BE2C (cell line): ENCODE measurements around the gene DMKN.
A peak's percentile ranks its signal among the peaks of the same experiment; 100 is the strongest.

ENCODE experiments used
- DNase-seq: peaks from one replicate; pipeline ENCODE4 v3.0.0-alpha.2; 2020
- H3K27me3 ChIP-seq: fragments of 250-450 bp; sonication (Bioruptor Pico); 2 replicates; pipeline ENCODE4 v1.5.1; 2020; ENCODE audit warnings: mild to moderate bottlenecking
- H3K36me3 ChIP-seq: fragments of 250-450 bp; sonication (Bioruptor Pico); 2 replicates; pipeline ENCODE4 v1.5.1; 2020; ENCODE audit warnings: mild to moderate bottlenecking
- H3K4me1 ChIP-seq: fragments of 250-450 bp; sonication (Bioruptor Pico); 2 replicates; pipeline ENCODE4 v1.5.1; 2020
- H3K4me3 ChIP-seq: 2 replicates; pipeline ENCODE4 v1.5.1; 2011; ENCODE audit warnings: low read depth, low read length
- H3K9me3 ChIP-seq: fragments of 250-450 bp; sonication (Bioruptor Pico); 2 replicates; pipeline ENCODE4 v1.5.1; 2020
- TF ChIP-seq, protein P1 (sequence below): IDR thresholded peaks from 2 replicates; pipeline ENCODE4 v1.5.1; 2012; ENCODE audit warnings: mild to moderate bottlenecking, low read depth, low read length

DMKN gene

DNA sequence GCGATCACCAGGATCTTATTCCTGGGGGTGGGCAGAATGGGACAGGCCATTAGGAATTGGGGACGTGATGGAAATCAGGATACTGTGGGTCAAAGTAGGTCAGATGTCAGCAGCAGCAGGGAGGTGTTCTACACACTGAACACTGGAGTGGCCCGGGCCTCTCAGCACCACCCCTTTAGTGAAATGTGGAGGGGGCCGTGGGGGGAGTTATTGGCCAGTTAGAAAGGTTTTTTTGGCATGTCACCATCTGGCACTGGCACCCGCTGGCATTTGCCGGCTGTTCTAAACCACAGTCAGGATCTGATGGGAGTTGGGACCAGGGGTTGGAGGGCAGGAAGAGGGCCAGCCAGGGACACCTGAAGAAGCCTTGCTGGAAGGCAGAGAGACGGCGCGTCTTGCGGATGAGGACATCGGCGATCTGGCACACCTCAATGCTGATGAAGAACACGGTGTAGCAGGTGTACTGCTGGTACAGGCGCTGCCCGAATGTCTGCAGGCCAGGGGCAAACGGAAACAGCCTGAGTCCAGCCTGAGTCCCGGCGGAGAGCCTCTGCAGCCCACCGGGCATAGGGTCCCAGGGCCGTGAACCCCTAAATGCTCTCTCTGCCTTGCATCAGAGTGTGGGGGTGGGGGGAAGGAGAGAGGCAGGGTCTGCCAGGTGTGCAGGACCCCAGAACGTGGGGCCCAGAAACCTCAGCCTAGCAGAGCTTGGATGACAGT, 37.8 kb upstream of the DMKN start:
- H3K27me3 ChIP-seq: no peaks in the 10 kb centered on the region
- H3K4me1 ChIP-seq: peaks cover 5% of the 10 kb centered on the region
- H3K9me3 ChIP-seq: no peaks in the 10 kb centered on the region
- no peak overlapping the region for H3K4me3 ChIP-seq
- DNase-seq: no peak
- TF ChIP-seq, protein P1, sequence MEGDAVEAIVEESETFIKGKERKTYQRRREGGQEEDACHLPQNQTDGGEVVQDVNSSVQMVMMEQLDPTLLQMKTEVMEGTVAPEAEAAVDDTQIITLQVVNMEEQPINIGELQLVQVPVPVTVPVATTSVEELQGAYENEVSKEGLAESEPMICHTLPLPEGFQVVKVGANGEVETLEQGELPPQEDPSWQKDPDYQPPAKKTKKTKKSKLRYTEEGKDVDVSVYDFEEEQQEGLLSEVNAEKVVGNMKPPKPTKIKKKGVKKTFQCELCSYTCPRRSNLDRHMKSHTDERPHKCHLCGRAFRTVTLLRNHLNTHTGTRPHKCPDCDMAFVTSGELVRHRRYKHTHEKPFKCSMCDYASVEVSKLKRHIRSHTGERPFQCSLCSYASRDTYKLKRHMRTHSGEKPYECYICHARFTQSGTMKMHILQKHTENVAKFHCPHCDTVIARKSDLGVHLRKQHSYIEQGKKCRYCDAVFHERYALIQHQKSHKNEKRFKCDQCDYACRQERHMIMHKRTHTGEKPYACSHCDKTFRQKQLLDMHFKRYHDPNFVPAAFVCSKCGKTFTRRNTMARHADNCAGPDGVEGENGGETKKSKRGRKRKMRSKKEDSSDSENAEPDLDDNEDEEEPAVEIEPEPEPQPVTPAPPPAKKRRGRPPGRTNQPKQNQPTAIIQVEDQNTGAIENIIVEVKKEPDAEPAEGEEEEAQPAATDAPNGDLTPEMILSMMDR: no peak
- H3K36me3 ChIP-seq: peaks cover 6% of the 10 kb centered on the region; the same call in 1 of the 2 replicates

GRCh38 chr19:35549879-35550523, 36.6 kb upstream of the DMKN start:
- Histone ChIP-seq H3K36me3 (peaks cover 9% of the 10 kb centered on the region), H3K27me3 (no peaks in the 10 kb centered on the region), H3K4me3 (no peak overlapping the region), H3K9me3 (no peaks in the 10 kb centered on the region), H3K4me1 (no peaks in the 10 kb centered on the region)
- TF ChIP-seq, protein P1: no peak
- DNase-seq: no peak

- Histone ChIP-seq H3K27me3 (no peaks in the 10 kb centered on the region), H3K36me3 (peaks cover 9% of the 10 kb centered on the region), H3K4me3 (no peak overlapping the region), H3K4me1 (no peaks in the 10 kb centered on the region), H3K9me3 (no peaks in the 10 kb centered on the region)
- TF ChIP-seq, protein P1: peak; percentile 75
- peak; percentile 73 for DNase-seq
Observed at GRCh38 chr19:35549174-35549788, 35.8 kb upstream of the DMKN start.

- H3K27me3 ChIP-seq: no peaks in the 10 kb centered on the region
- H3K4me1 ChIP-seq: no peaks in the 10 kb centered on the region
- H3K9me3 ChIP-seq: no peaks in the 10 kb centered on the region
- TF ChIP-seq, protein P1: no peak
- DNase-seq: no peak
- peak overlapping the region; percentile 94 for H3K4me3 ChIP-seq
- H3K36me3 ChIP-seq: peaks cover 9% of the 10 kb centered on the region
Observed at GRCh38 chr19:35546532-35546931, 33.1 kb upstream of the DMKN start.

- H3K27me3 ChIP-seq: no peaks in the 10 kb centered on the region
- H3K4me3 ChIP-seq: peak overlapping the region; percentile 94
- TF ChIP-seq, protein P1: no peak
- no peaks in the 10 kb centered on the region for H3K9me3 ChIP-seq
- DNase-seq: peak; percentile 44
- no peaks in the 10 kb centered on the region for H3K4me1 ChIP-seq
- H3K36me3 ChIP-seq: peaks cover 9% of the 10 kb centered on the region
Observed at GRCh38 chr19:35545855-35546381, 32.5 kb upstream of the DMKN start.
